ENCODE data around the gene ANTXR1. TPM values are rescaled to one million over a fixed set of nuclear protein-coding genes. Genes with fewer than 3 reads are reported as not detected.

The ANTXR1 gene
- polyA plus RNA-seq, 1 donor (not counting 4 experiments of a cell fraction or from before 2014, with no cell fraction given) = 20.4 TPM

DNA sequence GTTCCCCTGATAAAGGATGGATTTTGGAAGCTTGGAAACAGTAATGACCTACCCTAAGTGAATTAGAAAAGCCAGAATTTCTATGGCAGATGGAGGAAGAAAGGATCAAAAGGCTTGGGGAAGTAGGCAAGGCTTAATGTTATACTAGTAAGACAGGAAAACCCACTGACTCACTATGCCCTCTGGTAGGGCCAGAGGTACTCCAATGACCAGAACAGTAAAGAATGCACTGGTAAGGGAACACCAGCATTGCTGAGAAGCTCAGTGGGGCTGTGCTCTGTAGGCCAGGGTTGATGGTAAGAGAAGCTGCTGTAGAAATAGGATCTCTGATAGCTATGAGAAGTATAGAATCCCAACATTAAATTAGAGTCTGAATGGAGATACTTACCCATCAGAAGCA lies 247.7 kb downstream of the ANTXR1 start:
- H3K9me1 ChIP-seq (ENCODE audit: control insufficient read depth, extremely low read depth, insufficient read depth, low read length) = no peaks in the 10 kb centered on the region
- no peak overlapping the region for H3K4me2 ChIP-seq (ENCODE audit: control insufficient read depth, extremely low read depth, insufficient read depth, low read depth, low read length)
- dilution Hi-C loops (cut with MboI; ENCODE audit: extremely low pct_ligation_motif_present, low sequenced_read_pairs) = no loop called here
- H3K36me3 ChIP-seq (ENCODE audit: control insufficient read depth in 2 of 2, extremely low read depth in 1 of 2, insufficient read depth in 2 of 2, low read length in 2 of 2) = no peaks in the 10 kb centered on the region
- TF ChIP-seq, protein P1, sequence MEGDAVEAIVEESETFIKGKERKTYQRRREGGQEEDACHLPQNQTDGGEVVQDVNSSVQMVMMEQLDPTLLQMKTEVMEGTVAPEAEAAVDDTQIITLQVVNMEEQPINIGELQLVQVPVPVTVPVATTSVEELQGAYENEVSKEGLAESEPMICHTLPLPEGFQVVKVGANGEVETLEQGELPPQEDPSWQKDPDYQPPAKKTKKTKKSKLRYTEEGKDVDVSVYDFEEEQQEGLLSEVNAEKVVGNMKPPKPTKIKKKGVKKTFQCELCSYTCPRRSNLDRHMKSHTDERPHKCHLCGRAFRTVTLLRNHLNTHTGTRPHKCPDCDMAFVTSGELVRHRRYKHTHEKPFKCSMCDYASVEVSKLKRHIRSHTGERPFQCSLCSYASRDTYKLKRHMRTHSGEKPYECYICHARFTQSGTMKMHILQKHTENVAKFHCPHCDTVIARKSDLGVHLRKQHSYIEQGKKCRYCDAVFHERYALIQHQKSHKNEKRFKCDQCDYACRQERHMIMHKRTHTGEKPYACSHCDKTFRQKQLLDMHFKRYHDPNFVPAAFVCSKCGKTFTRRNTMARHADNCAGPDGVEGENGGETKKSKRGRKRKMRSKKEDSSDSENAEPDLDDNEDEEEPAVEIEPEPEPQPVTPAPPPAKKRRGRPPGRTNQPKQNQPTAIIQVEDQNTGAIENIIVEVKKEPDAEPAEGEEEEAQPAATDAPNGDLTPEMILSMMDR (optimal IDR thresholded peaks at IDR 0.05 in 1 of 3, IDR thresholded peaks at IDR 0.05 in 1 of 3, conservative IDR thresholded peaks at IDR 0.05 in 1 of 3; ENCODE audit: extremely low read depth in 1 of 3, insufficient read depth in 2 of 3, low read length in 3 of 3) = no peak
- TF ChIP-seq EZH2 (IDR thresholded peaks at IDR 0.05; ENCODE audit: low read length) = no peak
- H3K9me3 ChIP-seq (ENCODE audit: control insufficient read depth, low read depth, low read length) = peaks cover 2% of the 10 kb centered on the region
- no peaks in the 10 kb centered on the region for H3K79me2 ChIP-seq (ENCODE audit: control insufficient read depth, insufficient read depth, low read length)
- no peaks in the 10 kb centered on the region for H3K4me1 ChIP-seq (ENCODE audit: control insufficient read depth, extremely low read depth, insufficient read depth, low read length)
- no peak overlapping the region for H3K9ac ChIP-seq (ENCODE audit: control insufficient read depth, extremely low read depth, insufficient read depth, low read length)
- H2AFZ ChIP-seq (ENCODE audit: control insufficient read depth, low read length) = no peak overlapping the region
- H3K4me3 ChIP-seq (ENCODE audit: control insufficient read depth in 2 of 3, extremely low read depth in 1 of 3, insufficient read depth in 2 of 3, low read depth in 1 of 3, low read length in 3 of 3) = no peak overlapping the region
- no peaks in the 10 kb centered on the region for H3K27me3 ChIP-seq (ENCODE audit: control insufficient read depth, extremely low read depth, insufficient read depth, low read length)
- no peak for DNase-seq (ENCODE audit: low read depth, low spot score)
- no peak for FAIRE-seq
- H3K27ac ChIP-seq (ENCODE audit: control insufficient read depth, insufficient read depth, low read length) = no peak overlapping the region
- no peaks in the 10 kb centered on the region for H4K20me1 ChIP-seq (ENCODE audit: control insufficient read depth, extremely low read depth, insufficient read depth, low read length)

DNA sequence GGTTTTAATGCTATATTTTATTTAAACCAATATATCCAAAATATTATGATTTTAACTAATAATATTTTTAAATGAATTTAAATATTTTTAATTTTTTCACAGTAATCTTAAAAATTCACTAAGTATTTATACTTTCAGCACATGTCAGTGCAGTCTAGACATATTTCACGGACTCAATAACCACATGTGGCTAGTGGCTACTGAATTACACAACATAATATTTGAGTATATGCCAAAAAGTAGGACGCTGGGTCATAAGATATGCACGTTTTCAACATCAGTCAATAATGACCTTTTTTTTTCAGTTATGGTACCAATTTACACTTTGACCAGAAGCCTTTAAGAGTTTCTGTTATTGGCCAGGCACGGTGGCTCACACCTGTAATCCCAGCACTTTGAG lies 256.4 kb downstream of the ANTXR1 start:
- no peak for FAIRE-seq
- Histone ChIP-seq H3K36me3 (ENCODE audit: control insufficient read depth in 2 of 2, extremely low read depth in 1 of 2, insufficient read depth in 2 of 2, low read length in 2 of 2) (no peaks in the 10 kb centered on the region), H3K9ac (ENCODE audit: control insufficient read depth, extremely low read depth, insufficient read depth, low read length) (no peak overlapping the region), H3K4me1 (ENCODE audit: control insufficient read depth, extremely low read depth, insufficient read depth, low read length) (no peaks in the 10 kb centered on the region), H3K9me1 (ENCODE audit: control insufficient read depth, extremely low read depth, insufficient read depth, low read length) (no peaks in the 10 kb centered on the region), H3K27ac (ENCODE audit: control insufficient read depth, insufficient read depth, low read length) (no peak overlapping the region), H4K20me1 (ENCODE audit: control insufficient read depth, extremely low read depth, insufficient read depth, low read length) (no peaks in the 10 kb centered on the region), H2AFZ (ENCODE audit: control insufficient read depth, low read length) (no peak overlapping the region), H3K4me3 (ENCODE audit: control insufficient read depth in 2 of 3, extremely low read depth in 1 of 3, insufficient read depth in 2 of 3, low read depth in 1 of 3, low read length in 3 of 3) (no peak overlapping the region), H3K9me3 (ENCODE audit: control insufficient read depth, low read depth, low read length) (no peaks in the 10 kb centered on the region), H3K27me3 (ENCODE audit: control insufficient read depth, extremely low read depth, insufficient read depth, low read length) (peaks cover 5% of the 10 kb centered on the region), H3K4me2 (ENCODE audit: control insufficient read depth, extremely low read depth, insufficient read depth, low read depth, low read length) (no peak overlapping the region), H3K79me2 (ENCODE audit: control insufficient read depth, insufficient read depth, low read length) (no peaks in the 10 kb centered on the region)
- no peak for DNase-seq (ENCODE audit: low read depth, low spot score)
- dilution Hi-C loops (cut with MboI; ENCODE audit: extremely low pct_ligation_motif_present, low sequenced_read_pairs) = no loop called here
- TF ChIP-seq, protein P1 (optimal IDR thresholded peaks at IDR 0.05 in 1 of 3, IDR thresholded peaks at IDR 0.05 in 1 of 3, conservative IDR thresholded peaks at IDR 0.05 in 1 of 3; ENCODE audit: extremely low read depth in 1 of 3, insufficient read depth in 2 of 3, low read length in 3 of 3) = no peak
- TF ChIP-seq EZH2 (IDR thresholded peaks at IDR 0.05; ENCODE audit: low read length) = no peak

Data from keratinocyte (primary cell).